ENCODE results near the gene HECW1.

DNA sequence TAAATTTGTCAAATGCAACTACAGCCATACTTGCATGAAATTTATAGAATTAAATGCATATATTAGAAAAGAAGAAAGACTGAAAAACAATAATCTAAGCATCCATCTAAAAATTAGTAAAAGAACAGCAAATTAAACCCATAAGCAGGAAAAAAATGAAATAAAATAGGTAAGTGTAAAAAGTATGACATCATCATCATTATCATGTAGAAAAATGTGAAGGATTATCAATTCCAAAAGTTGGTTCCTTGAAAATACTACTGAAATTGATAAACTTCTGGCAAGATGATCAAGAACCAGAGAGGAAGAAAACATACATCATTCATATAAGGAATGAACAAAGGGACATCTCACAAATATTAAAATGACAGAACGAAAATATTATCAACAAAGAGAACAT lies 19.6 kb upstream of the HECW1 start:
- TF ChIP-seq, protein P1, sequence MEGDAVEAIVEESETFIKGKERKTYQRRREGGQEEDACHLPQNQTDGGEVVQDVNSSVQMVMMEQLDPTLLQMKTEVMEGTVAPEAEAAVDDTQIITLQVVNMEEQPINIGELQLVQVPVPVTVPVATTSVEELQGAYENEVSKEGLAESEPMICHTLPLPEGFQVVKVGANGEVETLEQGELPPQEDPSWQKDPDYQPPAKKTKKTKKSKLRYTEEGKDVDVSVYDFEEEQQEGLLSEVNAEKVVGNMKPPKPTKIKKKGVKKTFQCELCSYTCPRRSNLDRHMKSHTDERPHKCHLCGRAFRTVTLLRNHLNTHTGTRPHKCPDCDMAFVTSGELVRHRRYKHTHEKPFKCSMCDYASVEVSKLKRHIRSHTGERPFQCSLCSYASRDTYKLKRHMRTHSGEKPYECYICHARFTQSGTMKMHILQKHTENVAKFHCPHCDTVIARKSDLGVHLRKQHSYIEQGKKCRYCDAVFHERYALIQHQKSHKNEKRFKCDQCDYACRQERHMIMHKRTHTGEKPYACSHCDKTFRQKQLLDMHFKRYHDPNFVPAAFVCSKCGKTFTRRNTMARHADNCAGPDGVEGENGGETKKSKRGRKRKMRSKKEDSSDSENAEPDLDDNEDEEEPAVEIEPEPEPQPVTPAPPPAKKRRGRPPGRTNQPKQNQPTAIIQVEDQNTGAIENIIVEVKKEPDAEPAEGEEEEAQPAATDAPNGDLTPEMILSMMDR (IDR thresholded peaks at IDR 0.05 in 2 of 3, conservative IDR thresholded peaks at IDR 0.05 in 1 of 3; ENCODE audit: control insufficient read depth in 2 of 3, extremely low read depth in 1 of 3, insufficient read depth in 1 of 3, low read depth in 3 of 3, low read length in 3 of 3), result no peak
- no peak for TF ChIP-seq JUNB (IDR thresholded peaks at IDR 0.05)
- no peak for TF ChIP-seq EZH2 (IDR thresholded peaks at IDR 0.05; ENCODE audit: borderline replicate concordance, control insufficient read depth, low read depth, low read length)
- no peak for TF ChIP-seq NFYB (IDR thresholded peaks at IDR 0.05; ENCODE audit: insufficient read depth, low read depth, low read length)
- TF ChIP-seq CHD4 (IDR thresholded peaks at IDR 0.05), result no peak
- TF ChIP-seq ETV6 (conservative IDR thresholded peaks at IDR 0.05 in 1 of 2, IDR thresholded peaks at IDR 0.05 in 1 of 2; ENCODE audit: borderline replicate concordance in 1 of 2, low read depth in 1 of 2), result no peak

Measured in GM12878 (cell line).